NT2/D1 (cell line): Measurements from ENCODE around the gene SLC9A3.

ENCODE experiments used
- YY1 ChIP-seq: IDR thresholded peaks from 2 replicates; pipeline ENCODE4 v1.6.1; 2011; ENCODE audit not compliant: insufficient read length, insufficient read depth
- ZNF274 ChIP-seq: IDR thresholded peaks from 2 replicates; pipeline ENCODE4 v1.6.1; 2011; ENCODE audit warnings: mild to moderate bottlenecking, low read depth, low read length

GRCh38 chr5:524973-525761, 918 bp upstream of the SLC9A3 start:
- TF ChIP-seq ZNF274 (no peak), YY1 (no peak)
